ENCODE data around the gene THBS3.
A peak's percentile ranks its signal among the peaks of the same experiment; 100 is the strongest.

The THBS3 gene

DNA sequence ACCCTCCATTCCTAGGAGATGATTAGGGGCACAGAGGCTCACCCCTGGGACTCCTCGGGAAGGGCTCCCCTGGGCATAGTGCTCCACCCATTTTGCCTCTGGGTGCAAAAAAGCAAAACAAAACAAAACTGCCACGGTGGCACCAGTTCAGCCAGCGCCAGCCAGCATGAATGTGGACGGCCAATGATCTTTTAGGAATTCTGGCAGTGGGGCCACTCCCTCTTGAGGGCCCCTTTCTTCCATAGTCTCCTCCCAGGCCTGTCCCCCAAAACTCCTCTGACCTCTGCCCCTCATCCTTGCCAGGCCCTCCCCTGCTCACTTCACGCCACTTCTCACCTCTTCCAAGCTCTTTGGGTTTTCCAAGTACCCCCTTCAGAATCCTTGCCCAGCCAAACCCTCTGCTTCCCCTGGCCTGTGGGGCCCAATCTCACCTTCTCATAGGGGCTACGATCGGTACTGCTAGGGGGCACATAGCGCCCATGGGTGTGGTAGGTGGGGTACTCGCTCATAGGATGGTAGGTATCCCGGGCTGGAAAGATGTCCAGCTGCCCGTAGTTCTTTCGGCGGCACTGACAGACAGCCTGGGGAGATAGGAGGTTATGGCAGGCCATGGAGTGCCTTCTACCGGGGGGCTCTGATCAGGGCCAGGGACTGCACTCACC, 20.8 kb downstream of the THBS3 start:
- no peak for DNase-seq

DNA sequence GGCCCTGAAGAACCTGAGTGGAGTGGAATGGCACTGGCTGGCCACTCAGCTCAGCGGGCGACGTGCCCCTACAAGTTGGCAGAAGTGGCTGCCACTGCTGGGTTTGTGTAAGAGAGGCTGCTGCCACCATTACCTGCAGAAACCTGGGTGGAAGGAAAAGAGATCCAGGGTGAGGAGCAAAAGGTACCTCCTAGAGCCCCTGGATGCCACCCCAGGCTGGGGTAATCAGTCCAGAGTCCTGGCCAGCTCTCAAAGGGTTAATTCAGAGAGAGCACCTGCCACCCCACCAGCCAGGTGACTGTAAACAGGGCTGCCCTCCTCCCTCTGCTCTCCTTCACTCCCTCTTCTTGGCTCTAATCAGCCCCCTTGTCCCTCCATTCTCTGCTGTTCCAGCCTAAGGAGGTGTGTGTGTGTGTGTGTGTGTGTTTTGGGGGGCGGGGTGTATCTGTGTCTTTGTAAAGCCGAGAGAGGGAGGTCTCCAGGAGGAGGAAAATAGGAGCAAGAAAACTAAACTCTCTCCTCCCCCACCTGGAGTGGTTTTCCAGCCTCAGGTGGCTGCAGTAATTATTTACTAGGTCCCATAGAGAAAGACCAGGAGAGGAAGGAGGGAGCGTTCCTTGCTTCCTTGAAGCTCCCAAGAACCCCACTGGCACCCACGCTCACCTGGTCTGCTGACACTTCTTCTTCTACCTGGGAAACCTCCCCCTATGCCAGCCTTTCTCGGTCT, 21.5 kb downstream of the THBS3 start:
- DNase-seq, result no peak

DNA sequence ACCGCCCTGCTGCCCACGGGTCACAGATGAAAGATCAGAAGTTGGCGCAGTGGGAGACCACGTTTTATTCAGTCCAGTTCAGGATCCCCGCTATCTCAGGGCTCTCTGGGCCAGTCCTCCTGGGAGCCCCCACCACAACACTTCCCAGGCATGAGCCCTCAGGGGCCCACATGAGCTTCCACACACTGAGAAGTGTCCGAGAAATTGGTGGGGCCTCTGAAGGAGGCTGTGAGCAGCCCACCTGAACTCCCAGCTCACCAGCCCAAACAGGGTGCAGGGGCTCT, 22.0 kb downstream of the THBS3 start:
- DNase-seq, result no peak

DNA sequence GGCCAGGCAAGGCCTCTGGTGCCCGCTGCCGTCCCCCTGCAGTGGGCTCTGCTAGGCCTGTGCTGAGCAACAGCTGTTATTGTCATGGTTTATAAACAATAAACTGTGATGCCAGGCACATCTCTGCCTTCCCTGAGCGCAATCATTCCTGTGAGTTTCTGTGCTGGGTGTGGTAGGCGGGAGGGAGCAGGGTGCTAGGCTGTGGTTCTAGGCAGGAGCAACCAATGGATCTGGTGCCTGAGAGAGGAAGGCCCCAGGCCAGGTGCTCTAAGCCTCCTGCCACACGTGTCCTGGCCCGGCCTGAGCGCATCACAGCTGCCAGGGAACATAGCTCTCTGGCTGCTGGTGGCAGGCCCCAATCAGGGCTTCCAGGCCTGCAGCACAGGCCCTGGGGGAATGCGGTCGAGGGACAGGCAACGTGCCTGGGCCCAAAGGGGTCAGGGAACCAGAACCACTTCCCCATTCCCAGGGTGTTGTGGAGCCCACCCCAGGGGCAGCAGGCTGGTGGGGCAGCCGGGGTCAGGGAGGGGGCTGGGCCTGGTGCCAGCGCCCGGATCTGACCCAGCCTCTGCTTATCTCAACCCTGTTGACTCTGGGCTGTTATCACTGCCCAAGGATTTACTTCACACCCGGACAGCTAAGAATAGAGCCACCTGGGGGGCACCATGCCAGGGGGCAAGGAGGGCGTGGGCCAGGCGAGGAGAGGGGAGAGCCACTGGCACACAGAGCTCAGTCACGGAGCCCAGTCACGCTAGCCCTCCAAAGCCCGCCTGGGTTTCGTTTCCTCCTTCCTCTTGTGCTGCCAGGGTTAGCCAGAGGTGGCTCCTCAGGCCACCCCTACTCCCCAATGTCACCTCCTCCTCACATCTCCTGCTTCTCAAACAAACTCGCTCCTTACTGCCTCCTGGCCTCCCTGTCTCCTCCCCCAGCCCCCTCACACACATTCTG, 22.6 kb downstream of the THBS3 start:
- no peak for DNase-seq

DNA sequence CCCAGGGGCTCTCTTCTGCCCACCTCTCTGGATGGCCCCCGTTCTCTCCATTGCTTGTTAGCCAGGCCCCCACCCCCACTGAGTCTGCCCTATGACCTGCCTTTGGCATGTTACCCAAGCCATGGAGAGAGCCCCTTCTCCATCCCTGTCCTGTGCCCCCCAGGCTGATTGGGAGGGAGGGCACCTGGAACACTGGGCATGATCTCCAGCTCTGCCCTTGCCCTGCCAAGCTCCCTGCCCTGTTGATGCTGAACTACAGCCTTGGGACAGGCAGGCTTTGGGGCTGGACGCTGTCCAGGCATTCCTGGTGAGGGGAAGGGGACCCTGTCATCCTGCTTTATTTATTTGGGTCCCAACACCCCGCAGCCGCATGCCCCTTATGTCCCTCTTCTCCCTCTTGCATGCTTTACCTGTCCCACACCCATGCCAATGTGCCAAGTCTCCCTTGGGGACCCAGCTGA, 23.3 kb downstream of the THBS3 start:
- no peak for DNase-seq

DNA sequence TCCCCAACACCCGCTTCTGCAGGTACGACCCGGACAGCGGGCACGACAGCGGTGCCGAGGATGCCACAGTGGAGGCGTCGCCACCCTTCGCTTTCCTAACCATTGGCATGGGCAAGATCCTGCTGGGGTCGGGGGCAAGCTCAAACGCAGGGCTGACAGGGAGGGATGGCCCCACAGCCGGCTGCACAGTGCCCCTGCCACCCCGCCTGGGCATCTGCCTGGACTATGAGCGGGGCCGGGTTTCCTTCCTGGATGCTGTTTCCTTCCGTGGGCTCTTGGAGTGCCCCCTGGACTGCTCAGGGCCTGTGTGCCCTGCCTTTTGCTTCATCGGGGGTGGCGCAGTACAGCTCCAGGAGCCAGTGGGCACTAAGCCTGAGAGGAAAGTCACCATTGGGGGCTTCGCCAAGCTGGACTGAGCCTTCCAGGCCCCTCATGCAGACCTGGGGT, 23.9 kb downstream of the THBS3 start:
- DNase-seq, result no peak

DNA sequence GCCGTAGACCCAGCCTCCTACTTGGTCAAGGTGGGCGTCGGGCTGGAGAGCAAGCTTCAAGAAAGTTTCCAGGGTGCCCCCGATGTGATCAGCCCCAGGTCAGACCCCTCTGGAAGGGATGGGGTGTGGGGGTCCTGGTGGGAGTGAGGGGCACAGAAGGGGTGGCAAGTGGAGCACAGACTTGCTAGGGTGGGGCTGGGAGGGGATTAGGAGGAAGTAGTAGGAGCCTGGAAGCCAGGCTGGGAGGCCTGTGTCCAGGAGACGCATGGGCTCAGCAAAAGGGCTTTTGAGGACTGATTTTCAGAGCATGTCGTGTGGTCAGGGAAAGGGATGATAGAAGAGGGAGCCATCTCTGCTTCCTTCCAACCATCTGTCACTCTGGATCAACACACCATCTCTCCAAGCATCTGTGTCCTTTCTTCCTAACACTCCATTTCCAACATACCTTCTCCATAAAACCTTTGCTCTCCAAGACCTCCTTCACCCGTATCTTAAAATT, 25.6 kb downstream of the THBS3 start:
- DNase-seq, result no peak

DNA sequence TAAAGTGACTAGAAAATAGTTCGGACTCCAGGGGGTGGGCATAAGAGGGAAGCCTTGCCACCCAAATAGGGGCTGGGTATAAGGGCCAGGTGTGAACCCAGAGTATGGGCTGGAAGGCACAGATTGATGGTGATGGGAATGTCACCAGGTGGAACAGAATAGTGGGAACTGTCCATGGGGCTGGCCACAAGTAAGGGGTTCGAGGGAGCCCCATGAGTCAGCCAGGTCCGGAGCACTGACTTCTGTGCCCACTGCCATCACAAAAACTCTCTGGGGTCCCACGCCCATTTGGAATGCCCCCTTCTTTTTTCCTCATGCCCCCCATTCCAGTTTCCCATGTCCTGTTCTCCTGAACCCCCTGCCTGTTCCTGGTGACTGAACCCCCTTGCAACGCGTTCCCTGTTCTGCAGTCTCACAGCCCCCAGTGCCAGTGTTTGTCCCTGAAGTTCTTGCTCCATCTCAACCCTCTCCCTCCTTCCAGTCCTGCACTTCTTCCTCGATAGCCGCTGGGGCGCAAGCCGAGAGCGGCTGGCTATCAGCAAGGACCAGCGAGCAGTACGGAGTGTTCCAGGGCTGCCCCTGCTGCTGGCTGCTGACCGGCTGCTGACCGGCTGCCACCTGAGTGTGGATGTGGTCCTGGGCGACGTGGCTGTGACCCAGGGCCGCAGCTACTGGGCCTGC, 26.2 kb downstream of the THBS3 start:
- no peak for DNase-seq

DNA sequence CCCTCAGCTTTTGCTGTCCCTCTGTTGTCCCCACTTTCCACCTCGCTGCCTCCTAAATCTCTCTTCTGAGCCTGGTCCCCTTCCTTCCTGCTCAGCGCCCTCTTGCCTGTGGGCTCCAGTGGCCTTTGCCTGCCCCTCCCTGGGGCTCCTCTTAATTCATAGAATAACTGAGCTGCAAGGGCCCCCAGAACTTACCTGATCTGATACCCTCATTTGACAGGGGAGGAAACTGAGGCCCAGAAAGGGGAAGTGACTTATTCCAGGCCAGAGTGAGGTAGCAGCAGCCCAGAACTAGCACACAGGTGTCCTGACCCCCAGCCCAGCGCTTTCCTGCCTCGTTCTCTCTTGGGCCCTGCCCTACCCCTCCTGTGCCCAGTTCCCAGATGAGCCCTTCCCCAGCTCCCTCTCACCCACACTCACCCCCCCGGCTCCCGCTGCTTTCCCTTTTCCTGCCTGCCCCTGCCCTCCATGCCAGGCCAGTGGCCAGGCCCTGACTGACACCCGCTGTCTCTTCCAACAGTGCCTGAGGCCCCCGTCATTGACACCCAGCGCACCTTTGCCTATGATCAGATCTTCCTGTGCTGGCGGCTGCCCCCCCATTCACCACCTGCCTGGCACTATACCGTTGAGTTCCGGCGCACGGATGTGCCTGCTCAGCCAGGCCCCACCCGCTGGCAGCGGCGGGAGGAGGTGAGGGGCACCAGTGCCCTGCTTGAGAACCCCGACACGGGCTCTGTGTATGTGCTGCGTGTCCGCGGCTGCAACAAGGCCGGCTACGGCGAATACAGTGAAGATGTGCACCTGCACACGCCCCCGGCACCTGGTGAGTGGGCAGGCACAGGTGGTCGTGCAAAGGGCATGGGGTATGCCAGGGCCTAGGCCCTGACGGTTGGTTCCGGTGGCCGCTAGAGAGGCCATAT, 28.3 kb downstream of the THBS3 start:
- no peak for DNase-seq

DNA sequence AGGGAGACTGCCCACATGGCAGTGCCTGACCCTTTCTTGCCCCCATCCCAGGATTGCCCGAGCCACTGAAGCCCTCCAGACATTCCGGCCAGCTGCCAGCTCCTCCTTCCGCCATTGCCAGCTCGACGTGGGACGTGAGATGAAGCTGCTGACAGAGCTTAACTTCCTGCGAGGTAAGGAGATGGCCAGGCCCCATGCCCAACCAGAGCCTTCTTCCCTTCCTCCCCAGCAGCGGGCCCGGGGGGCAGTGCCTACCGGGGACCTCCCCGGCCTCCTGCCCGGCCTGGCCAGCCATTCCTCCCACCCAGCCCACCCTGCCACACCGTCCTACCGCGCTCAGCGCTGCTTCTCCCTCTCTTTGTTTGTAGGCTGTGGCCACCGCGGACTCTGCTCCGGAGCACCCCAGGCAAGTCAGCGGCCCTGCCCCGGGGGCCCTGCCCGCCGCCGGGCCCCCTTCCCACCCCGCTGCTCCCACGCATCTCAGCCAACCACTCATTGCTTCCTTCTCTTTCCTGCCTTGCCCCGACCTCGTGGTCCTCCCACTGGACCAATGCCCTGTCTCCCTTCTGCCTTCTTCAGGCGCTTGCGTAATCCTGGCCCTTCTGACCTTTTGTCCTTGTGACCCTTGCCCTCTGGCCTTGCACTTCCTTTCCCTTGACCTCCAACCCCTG, 29.1 kb downstream of the THBS3 start:
- DNase-seq, result no peak

DNA sequence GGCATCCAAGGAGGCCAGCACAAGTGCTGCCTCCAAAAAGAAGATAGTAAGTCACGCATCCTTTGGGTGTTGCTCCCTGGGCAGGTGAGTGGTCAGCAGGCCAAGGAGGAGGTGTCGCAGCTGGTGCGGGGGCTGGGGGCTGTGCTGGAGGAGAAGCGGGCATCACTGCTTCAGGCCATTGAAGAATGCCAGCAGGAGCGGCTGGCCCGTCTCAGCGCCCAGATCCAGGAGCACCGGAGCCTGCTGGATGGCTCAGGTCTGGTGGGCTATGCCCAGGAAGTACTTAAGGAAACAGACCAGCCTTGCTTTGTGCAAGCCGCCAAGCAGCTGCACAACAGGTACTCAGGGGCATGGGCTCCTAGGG, 29.8 kb downstream of the THBS3 start:
- no peak for DNase-seq

DNA sequence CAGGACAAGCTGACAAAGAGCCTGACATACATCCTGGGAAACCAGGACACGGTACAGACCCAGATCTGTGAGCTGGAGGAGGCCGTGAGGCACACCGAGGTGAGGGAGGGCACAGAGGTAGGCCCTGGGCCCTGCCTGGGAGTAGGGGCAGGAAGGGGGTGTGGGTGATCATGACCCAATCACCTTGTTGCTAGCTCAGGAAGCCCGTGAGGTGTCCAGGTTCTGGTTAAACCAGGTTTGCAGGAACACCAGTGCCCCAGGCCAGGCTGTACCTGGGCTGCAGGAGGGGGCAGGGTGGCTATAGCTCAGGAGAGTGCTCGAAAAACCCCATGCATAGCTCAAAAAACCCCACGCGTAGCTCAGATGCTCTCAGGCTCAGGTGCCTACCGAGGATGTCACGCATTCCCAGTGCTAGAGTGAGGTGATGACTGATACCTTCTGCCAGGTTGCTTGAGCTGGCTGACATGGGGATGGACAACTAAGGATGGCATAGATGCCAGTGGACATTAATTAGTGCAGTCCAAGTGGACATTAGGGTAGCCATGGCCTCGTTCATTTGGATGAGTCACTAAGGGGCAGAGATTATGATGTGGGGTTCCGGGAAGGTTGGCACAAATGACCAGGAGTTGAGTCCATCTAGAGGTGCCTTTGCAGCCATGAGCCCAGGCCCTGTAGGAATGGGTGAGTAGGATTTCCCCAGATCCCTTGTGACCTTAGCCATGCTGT, 30.3 kb downstream of the THBS3 start:
- no peak for DNase-seq

DNA sequence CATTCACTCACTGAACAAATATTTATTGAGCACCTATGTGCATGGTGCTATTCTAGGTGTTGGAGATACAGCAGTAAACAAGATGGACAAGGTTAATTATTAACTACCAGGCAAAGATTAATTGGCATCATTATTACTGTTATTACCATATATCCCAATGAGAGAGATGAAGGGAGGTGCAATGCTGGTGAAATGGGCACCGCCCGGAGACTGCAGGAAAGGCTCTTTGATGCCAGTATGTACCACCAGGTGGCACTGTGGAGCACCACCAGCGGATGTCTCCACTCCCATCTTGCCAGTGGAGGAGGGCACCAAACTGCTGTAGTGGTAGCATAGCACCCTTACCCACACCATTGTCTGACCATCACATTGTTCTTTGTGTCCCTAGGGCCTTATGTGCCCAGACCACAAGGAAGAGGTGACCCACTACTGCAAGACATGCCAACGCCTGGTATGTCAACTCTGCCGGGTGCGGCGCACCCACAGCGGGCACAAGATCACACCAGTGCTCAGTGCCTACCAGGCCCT, 31.1 kb downstream of the THBS3 start:
- peak; percentile 69 for DNase-seq

DNA sequence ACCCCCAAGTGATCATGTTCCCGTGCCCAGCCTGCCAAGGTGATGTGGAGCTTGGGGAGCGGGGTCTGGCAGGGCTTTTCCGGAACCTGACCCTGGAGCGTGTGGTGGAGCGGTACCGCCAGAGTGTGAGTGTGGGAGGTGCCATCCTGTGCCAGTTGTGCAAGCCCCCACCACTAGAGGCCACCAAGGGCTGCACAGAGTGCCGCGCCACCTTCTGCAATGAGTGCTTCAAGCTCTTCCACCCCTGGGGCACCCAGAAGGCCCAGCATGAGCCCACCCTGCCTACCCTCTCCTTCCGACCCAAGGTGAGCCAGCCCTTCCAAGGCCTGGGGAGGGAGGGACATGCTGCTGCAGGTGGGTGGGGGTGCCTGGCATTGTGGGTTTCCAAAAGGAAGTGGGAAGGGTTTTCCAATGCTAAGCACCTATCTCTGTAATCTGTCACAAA, 31.7 kb downstream of the THBS3 start:
- DNase-seq, result no peak

DNA sequence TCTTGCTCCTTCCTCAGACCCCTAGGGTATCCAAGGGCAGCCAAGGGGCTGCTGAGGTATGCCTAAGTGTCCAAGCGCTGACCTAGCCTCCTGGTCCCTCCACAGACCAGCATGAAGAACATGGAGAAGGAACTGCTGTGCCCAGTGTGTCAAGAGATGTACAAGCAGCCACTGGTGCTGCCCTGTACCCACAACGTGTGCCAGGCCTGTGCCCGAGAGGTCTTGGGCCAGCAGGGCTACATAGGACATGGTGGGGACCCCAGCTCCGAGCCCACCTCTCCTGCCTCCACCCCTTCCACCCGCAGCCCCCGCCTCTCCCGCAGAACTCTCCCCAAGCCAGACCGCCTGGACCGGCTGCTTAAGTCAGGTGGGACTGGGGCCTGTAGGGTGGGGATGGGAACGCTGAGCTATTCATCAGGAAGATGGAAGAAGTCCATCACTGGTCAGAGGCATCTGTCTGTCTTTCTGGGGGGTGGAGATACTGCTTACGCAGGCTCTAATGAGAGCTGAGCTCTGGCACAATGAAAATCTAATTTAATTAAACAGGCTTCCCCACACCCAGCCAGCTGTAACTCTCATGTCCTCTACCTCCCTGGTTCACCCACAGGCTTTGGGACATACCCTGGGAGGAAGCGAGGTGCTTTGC, 32.3 kb downstream of the THBS3 start:
- DNase-seq, result no peak

DNA sequence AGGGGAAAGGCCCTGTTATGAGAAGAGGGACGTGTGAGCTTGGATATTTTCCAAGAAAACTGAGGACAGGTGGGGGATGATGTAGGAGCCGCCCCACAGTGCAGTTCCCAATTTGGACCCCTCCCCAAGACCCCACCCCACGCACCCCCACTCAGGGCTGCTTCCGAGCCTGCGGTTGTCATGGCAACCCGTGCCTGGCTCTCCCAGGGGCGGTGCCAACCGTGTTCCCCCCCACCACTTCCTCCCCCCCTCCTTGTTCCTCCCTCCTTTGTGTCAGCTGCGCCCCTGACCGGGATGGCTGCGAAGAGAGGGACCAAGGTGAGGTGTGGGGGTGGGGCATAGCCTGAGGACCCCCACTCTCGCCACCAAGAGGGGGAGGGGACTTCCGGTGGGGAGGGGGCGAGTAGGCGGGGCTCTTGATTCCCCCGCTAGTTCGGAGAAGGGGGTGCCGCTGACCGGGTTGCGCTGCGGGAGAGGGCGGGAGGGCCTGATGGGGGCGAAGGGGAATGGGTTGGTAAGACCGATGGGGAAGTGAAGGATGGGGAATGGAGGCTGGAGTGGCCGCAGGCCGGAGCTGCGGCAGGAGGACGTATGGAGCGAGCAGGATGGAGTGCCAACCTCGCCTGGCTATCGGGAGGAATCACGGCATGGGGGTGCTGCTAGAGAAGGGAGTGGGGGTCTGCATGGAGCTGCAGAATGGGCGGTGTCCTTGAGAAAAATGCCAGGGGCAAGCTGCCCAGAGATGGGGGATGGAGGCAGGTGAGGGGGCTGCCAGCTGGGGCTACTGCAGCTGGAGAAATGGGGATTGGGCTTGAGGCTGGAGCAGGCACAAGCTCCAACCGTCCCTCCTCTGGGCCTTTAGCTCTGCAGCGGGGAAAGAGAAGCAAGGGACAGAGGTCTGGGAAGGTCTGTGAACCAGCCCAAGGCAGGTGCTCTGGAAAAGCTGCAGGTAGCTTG, 33.1 kb downstream of the THBS3 start:
- peak; percentile 76 for DNase-seq

DNA sequence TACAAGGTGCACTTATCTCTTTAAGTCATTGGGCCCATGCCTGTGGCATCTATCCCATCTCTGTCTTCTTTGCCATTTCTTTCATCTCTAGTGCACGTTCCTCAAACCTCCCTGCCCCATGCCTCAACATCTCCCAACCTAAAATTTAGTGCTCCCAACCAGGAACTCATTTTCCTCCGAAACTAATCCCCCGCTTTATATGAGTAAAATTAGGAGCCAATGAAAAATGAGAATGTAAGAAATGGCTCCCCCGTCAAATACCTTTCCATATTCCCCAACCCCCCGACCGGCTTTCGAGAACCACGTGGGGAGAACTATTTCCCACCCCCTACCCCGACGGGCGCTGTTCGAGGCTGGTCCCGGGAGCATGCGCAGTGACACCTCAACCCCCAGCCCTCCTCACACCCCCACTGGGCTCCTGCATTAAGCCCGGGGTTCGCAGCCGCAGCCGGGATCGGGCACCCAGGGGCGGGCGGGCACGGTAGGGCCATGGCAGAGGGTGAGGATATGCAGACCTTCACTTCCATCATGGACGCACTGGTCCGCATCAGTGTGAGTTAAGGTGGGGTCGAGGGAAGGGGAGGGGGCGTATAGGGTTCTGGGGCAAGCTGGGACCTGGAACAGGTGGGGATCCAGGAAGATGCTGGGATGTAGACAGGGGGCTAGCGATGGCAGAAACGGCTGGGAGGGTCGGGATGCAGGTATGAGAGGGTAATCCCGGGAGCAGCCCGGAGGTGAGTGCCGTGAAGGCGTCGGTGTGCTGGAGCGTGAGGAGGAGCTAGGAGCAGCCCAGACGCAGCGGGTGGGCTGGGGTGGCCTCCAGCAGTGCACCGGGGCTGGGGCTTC, 34.0 kb downstream of the THBS3 start, which contains the start of gene TRIM46:
TSS of gene TRIM46 (plus strand) at position 372 of the 846 bp plus-strand sequence. CDS start at position 490, 118 bp downstream.
- peak; percentile 79 for DNase-seq

Measured in NCI-H1092 (cell line).